GM12878 (cell line): ENCODE data around the gene FUT7. TPM values are rescaled to one million over a fixed set of nuclear protein-coding genes. Genes with fewer than 3 reads are reported as not detected.

Experiments used
- ATAC-seq: fragments of 200-7000 bp; cut with Tn5 transposase; 3 replicates; pipeline ENCODE4 v1.9.1; 2020; ENCODE audit warnings: mild to moderate bottlenecking, moderate library complexity
- BruUV-seq: library from RNA; stranded (reverse); fragments of 400-500 nt; replicated peaks from 2 replicates; lab custom pipeline; 2021; lab: Mats Ljungman, UMichigan
- CTCF ChIA-PET: fragments of 300-600 bp; sonication (Branson Sonifier 250); formaldehyde crosslinking; extraction: SDS; loops from one replicate; lab custom pipeline; 2021; ENCODE audit warnings: inconsistent platforms; lab: Yijun Ruan, JAX
- POLR2A ChIA-PET: fragments of 350-600 bp; formaldehyde crosslinking; extraction: SDS; loops from one replicate; lab custom pipeline; 2021; ENCODE audit warnings: inconsistent platforms; lab: Charles Lee
- RAD21 ChIA-PET: fragments of 300-600 bp; sonication (Branson Sonifier 250); formaldehyde crosslinking; loops from one replicate; lab custom pipeline; 2023; ENCODE audit warnings: antibody characterized with exemption; ENCODE audit not compliant: unreplicated experiment; lab: Charles Lee
- SMC1A ChIA-PET: fragments of 300-600 bp; sonication (Branson Sonifier 250); formaldehyde crosslinking; loops from one replicate; lab custom pipeline; 2023; ENCODE audit not compliant: unreplicated experiment, uncharacterized antibody; lab: Charles Lee
- DNase-seq: peaks from one replicate; pipeline ENCODE4 v3.0.0-alpha.2; 2011; ENCODE audit warnings: low read depth, low spot score
- FAIRE-seq: peaks from 3 replicates; lab custom pipeline; 2011; peaks lifted over from hg19 to GRCh38; lab: Jason Lieb, UNC
- H2AFZ ChIP-seq: 2 replicates; pipeline ENCODE4 v1.6.0; 2011; ENCODE audit warnings: low read depth, low read length, control low read depth; ENCODE audit not compliant: control insufficient read depth
- H3K27ac ChIP-seq: 2 replicates; pipeline ENCODE4 v1.5.1; 2011; ENCODE audit warnings: control low read depth; ENCODE audit not compliant: control insufficient read depth, insufficient read depth
- H3K27me3 ChIP-seq, 2 experiments: replicated peaks in 1 of 2; 2 replicates each; pipeline versions ENCODE4 v1.6.0 to v1.6.1; 2011; ENCODE audit warnings: low read length in 1 of 2; ENCODE audit not compliant: control insufficient read depth in 2 of 2, insufficient read depth in 2 of 2
- H3K36me3 ChIP-seq, 2 experiments: 2 replicates each; pipeline ENCODE4 v1.5.1; 2011; ENCODE audit warnings: low read length in 1 of 2; ENCODE audit not compliant: control insufficient read depth in 2 of 2, insufficient read depth in 2 of 2
- H3K4me1 ChIP-seq: 2 replicates; pipeline ENCODE4 v1.6.1; 2011; ENCODE audit warnings: mild to moderate bottlenecking, low read length, moderate library complexity, mixed read lengths; ENCODE audit not compliant: control insufficient read depth, insufficient read depth
- H3K4me2 ChIP-seq: 2 replicates; pipeline ENCODE4 v1.6.0; 2011; ENCODE audit warnings: control low read depth; ENCODE audit not compliant: control insufficient read depth, insufficient read depth
- H3K4me3 ChIP-seq: fragments of 200-600 bp; sonication (generic); 2 replicates; pipeline ENCODE4 v1.5.1; 2016
- H3K79me2 ChIP-seq: 2 replicates; pipeline ENCODE4 v1.6.0; 2011; ENCODE audit warnings: low read length; ENCODE audit not compliant: control insufficient read depth, insufficient read depth
- H3K9ac ChIP-seq: 2 replicates; pipeline ENCODE4 v1.8.0; 2011; ENCODE audit warnings: low read length, control low read depth, mixed read lengths; ENCODE audit not compliant: control insufficient read depth, insufficient read depth
- H3K9me3 ChIP-seq: replicated peaks from 3 replicates; pipeline ENCODE4 v1.5.1; 2011; ENCODE audit warnings: mild to moderate bottlenecking, low read length; ENCODE audit not compliant: control insufficient read depth, insufficient read depth
- H4K20me1 ChIP-seq: 2 replicates; pipeline ENCODE4 v1.6.0; 2011; ENCODE audit not compliant: control insufficient read depth, insufficient read depth
- ASH2L ChIP-seq: fragments of 300-600, 200-600 bp; sonication (generic); IDR thresholded peaks from 2 replicates; pipeline ENCODE4 v1.6.1; 2017; ENCODE audit warnings: low read depth, mild to moderate bottlenecking, borderline replicate concordance
- BMI1 ChIP-seq: fragments of 450-650 bp; IDR thresholded peaks from 2 replicates; pipeline ENCODE4 v1.6.1; 2016; ENCODE audit warnings: mild to moderate bottlenecking, moderate library complexity, borderline replicate concordance
- BRCA1 ChIP-seq: IDR thresholded peaks from 2 replicates; pipeline ENCODE4 v1.6.1; 2011; ENCODE audit warnings: low read depth, low read length, improper control_type of control experiment
- CHD1 ChIP-seq: IDR thresholded peaks from 2 replicates; pipeline ENCODE4 v1.6.1; 2012; ENCODE audit warnings: low read depth, low read length, improper control_type of control experiment
- IKZF1 ChIP-seq: fragments of 450-650 bp; conservative IDR thresholded peaks from 2 replicates; pipeline ENCODE4 v1.6.1; 2017; ENCODE audit warnings: antibody characterized with exemption, mild to moderate bottlenecking
- JUND ChIP-seq: IDR thresholded peaks from 2 replicates; pipeline ENCODE4 v1.6.1; 2012; ENCODE audit warnings: low read depth, mild to moderate bottlenecking, low read length, improper control_type of control experiment, moderate library complexity
- PML ChIP-seq: IDR thresholded peaks from 2 replicates; pipeline ENCODE4 v1.6.1; 2012; ENCODE audit warnings: low read length, inconsistent platforms
- RAD21 ChIP-seq: IDR thresholded peaks from 2 replicates; pipeline ENCODE4 v1.6.1; 2011; ENCODE audit warnings: mild to moderate bottlenecking, low read depth, low read length, moderate library complexity; ENCODE audit not compliant: insufficient read depth
- TAF1 ChIP-seq: IDR thresholded peaks from 2 replicates; pipeline ENCODE4 v1.6.1; 2011; ENCODE audit warnings: mild to moderate bottlenecking, low read depth, low read length, borderline replicate concordance
- ZBED1 ChIP-seq: IDR thresholded peaks from 2 replicates; pipeline ENCODE4 v1.6.1; 2016; ENCODE audit warnings: borderline replicate concordance
- WGBS: methylation state at CpG from one replicate; pipeline ENCODE4 v1.1.6; 2016; ENCODE audit warnings: low lambda C conversion rate; ENCODE audit not compliant: insufficient replicate concordance, insufficient coverage; ENCODE audit errors: missing lambda C conversion rate; 5-methylcytosine and 5-hydroxymethylcytosine counted together
- in situ Hi-C: fragments of 300-500 bp; cut with MboI; formaldehyde crosslinking; loops from 9 replicates; pipeline ENCODE4 v1.14.3; 2018; ENCODE audit warnings: mixed read lengths
- intact Hi-C: fragments of 100-400 bp; cut with micrococcal nuclease; formaldehyde crosslinking; loops from one replicate; pipeline ENCODE4 v1.14.2; 2022; ENCODE audit not compliant: unreplicated experiment
- polyA plus RNA-seq, 11 experiments: library from polyadenylated mRNA; depleted of rRNA in 4 of 11; unstranded in 6 of 11; stranded (reverse) in 5 of 11; fragments of >200 nt; fragmentation: Nextera tagmentation in 4 of 11; fragmentation: Illumina TruSeq in 1 of 11; extraction: Ambion mirVana in 4 of 11; extraction: Trizol in 1 of 11; gene quantifications; 1 replicate in 1 of 11; 2 replicates in 10 of 11; pipeline versions ENCODE4 v1.2.1 to v1.2.3, GENCODE V29; 2011 to 2016; ENCODE audit warnings: inconsistent platforms in 2 of 11, missing spikeins in 2 of 11, low read depth in 1 of 11
- total RNA-seq, 4 experiments: library from RNA; depleted of rRNA in 3 of 4; stranded (reverse); fragments of >200 nt in 3 of 4; fragmentation: Illumina TruSeq in 1 of 4; extraction: Trizol in 1 of 4; gene quantifications; 2 replicates each; pipeline versions ENCODE4 v1.2.1 to v1.2.3, GENCODE V29; 2013 to 2021

The FUT7 gene
- total and polyA plus RNA-seq, 10 of the 15 experiments (the other 5 are each of a cell fraction or from before 2014, with no cell fraction given), result 0.04 to 0.62 (median 0.20) TPM; not detected in 2

DNA sequence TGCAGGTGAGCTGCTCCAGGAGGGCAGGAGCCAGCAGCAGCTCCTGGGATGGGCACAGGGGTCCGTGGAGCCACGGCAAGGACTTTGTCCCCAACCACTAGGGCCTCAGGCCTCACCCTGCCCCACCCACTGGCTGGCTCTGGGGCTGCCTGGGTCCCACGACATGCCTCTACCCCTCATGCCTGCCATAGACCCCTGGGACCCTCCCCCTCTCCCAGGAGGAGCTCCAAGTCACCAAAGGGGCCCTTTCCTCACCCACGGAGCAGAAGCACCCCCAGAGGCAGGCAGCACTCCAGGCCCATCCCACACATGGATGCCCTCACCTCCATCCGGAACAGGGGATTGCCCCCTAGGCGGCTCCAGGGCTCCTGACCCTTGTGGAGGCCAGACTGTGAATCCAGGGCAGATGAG, 10.3 kb downstream of the FUT7 start:
- in situ Hi-C loops, result no loop called here
- SMC1A ChIA-PET, result no interaction called here
- BruUV-seq, result no TSS peak
- Histone ChIP-seq H3K79me2 (no peaks in the 10 kb centered on the region), H3K27me3 (no peaks in the 10 kb centered on the region), H2AFZ (no peak overlapping the region), H4K20me1 (no peaks in the 10 kb centered on the region), H3K27ac (no peak overlapping the region), H3K9me3 (no peaks in the 10 kb centered on the region; the same call in 2 of the 3 replicates), H3K4me1 (no peaks in the 10 kb centered on the region)
- DNase-seq (no peak), FAIRE-seq (no peak), ATAC-seq (no peak)
- POLR2A ChIA-PET, result interaction anchor here (0.6 to 1.0 kb wide), 2 partner anchors 31 to 211 kb away, joined by 4 read pairs; no protein-coding TSS in a partner anchor
- TF ChIP-seq ZBED1 (no peak), BRCA1 (no peak), ASH2L (no peak), PML (no peak), RAD21 (no peak), TAF1 (no peak), JUND (no peak), IKZF1 (no peak), CHD1 (no peak), BMI1 (no peak)
- TF ChIP-seq, all 136 proteins: peak for 0
- Histone ChIP-seq H3K4me3 (no peak overlapping the region), H3K4me2 (no peak overlapping the region), H3K9ac (no peak overlapping the region), H3K36me3 (no peaks in the 10 kb centered on the region)
- ChIA-PET CTCF (interaction anchor here (1.1 to 1.4 kb wide), 2 partner anchors 42 to 102 kb away, joined by 3 read pairs; no protein-coding TSS in a partner anchor), RAD21 (no interaction called here)
- intact Hi-C loops, result no loop called here
- WGBS, result 92% methylated on average over 6 of the region's 6 CpGs
